HL-60 (cell line): ENCODE results near the gene WNT5B.
A peak's percentile ranks its signal among the peaks of the same experiment; 100 is the strongest.

Experiments
- DNase-seq, 2 experiments: peaks; one replicate each; pipeline ENCODE4 v3.0.0-alpha.2; 2010 to 2020; ENCODE audit warnings: low read depth in 1 of 2, low spot score in 1 of 2
- H3K27ac ChIP-seq: fragments of 250-450 bp; sonication (Bioruptor Pico); replicated peaks from 2 replicates; pipeline ENCODE4 v1.5.1; 2020; ENCODE audit warnings: mild to moderate bottlenecking, moderate library complexity
- H3K27me3 ChIP-seq: fragments of 250-450 bp; sonication (Bioruptor Pico); 2 replicates; pipeline ENCODE4 v1.5.1; 2021; ENCODE audit warnings: mild to moderate bottlenecking, moderate library complexity; ENCODE audit not compliant: insufficient read depth, poor library complexity, severe bottlenecking
- H3K4me3 ChIP-seq: replicated peaks from 2 replicates; pipeline ENCODE4 v1.5.1; 2011; ENCODE audit warnings: mild to moderate bottlenecking, control low read depth, low read length; ENCODE audit not compliant: insufficient read depth
- CTCF ChIP-seq: IDR thresholded peaks from one replicate; pipeline ENCODE4 v1.5.1; 2011; ENCODE audit warnings: low read length, control low read depth, inconsistent platforms; ENCODE audit not compliant: insufficient read depth
- GABPA ChIP-seq: IDR thresholded peaks from 2 replicates; pipeline ENCODE4 v1.6.1; 2012; ENCODE audit warnings: low read depth
- POLR2AphosphoS5 ChIP-seq: IDR thresholded peaks from 2 replicates; pipeline ENCODE4 v1.6.1; 2012; ENCODE audit warnings: low read depth
- REST ChIP-seq: IDR thresholded peaks from 2 replicates; pipeline ENCODE4 v1.6.1; 2012; ENCODE audit warnings: low read depth; ENCODE audit not compliant: insufficient replicate concordance
- SPI1 ChIP-seq: IDR thresholded peaks from 2 replicates; pipeline ENCODE4 v1.6.1; 2012; ENCODE audit warnings: low read depth, mild to moderate bottlenecking, borderline replicate concordance

WNT5B gene

GRCh38 chr12:1620092-1620491 lies 8.9 kb upstream of the WNT5B start:
- Histone ChIP-seq H3K27me3 (no peaks in the 10 kb centered on the region), H3K4me3 (no peak overlapping the region), H3K27ac (peak overlapping the region; percentile 32)
- DNase-seq = no peak
- TF ChIP-seq GABPA = no peak
- TF ChIP-seq SPI1 = no peak
- no peak for TF ChIP-seq CTCF
- TF ChIP-seq REST = no peak
- no peak for TF ChIP-seq POLR2AphosphoS5

GRCh38 chr12:1622406-1622805 lies 6.6 kb upstream of the WNT5B start:
- Histone ChIP-seq H3K27me3 (no peaks in the 10 kb centered on the region), H3K4me3 (no peak overlapping the region), H3K27ac (no peak overlapping the region)
- TF ChIP-seq SPI1 (peak; percentile 9; the same call in 1 of the 2 replicates), CTCF (no peak)
- DNase-seq = peak in 1 of 2 experiments; percentile 26

GRCh38 chr12:1629338-1630132 lies 504 bp downstream of the WNT5B start:
- peaks cover 7% of the 10 kb centered on the region for H3K27me3 ChIP-seq
- no peak for TF ChIP-seq GABPA
- TF ChIP-seq REST = no peak
- TF ChIP-seq SPI1 = no peak
- TF ChIP-seq CTCF = no peak
- TF ChIP-seq POLR2AphosphoS5 = no peak

More at GRCh38 chr12:1629338-1630132, 504 bp downstream of the WNT5B start:
- Histone ChIP-seq H3K27ac (no peak overlapping the region), H3K4me3 (peak overlapping the region; percentile 48)
- DNase-seq = peak in 1 of 2 experiments; percentile 42
